ENCODE measurements around the gene ZNF32. TPM values are rescaled to one million over a fixed set of nuclear protein-coding genes. Genes with fewer than 3 reads are reported as not detected.
A peak's percentile ranks its signal among the peaks of the same experiment; 100 is the strongest.

The ZNF32 gene, protein sequence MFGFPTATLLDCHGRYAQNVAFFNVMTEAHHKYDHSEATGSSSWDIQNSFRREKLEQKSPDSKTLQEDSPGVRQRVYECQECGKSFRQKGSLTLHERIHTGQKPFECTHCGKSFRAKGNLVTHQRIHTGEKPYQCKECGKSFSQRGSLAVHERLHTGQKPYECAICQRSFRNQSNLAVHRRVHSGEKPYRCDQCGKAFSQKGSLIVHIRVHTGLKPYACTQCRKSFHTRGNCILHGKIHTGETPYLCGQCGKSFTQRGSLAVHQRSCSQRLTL
- polyA plus RNA-seq (ENCODE audit: insufficient read length in 4 of 4): 10 to 100 TPM; 55.6 to 73.4 (median 64.7) TPM

DNA sequence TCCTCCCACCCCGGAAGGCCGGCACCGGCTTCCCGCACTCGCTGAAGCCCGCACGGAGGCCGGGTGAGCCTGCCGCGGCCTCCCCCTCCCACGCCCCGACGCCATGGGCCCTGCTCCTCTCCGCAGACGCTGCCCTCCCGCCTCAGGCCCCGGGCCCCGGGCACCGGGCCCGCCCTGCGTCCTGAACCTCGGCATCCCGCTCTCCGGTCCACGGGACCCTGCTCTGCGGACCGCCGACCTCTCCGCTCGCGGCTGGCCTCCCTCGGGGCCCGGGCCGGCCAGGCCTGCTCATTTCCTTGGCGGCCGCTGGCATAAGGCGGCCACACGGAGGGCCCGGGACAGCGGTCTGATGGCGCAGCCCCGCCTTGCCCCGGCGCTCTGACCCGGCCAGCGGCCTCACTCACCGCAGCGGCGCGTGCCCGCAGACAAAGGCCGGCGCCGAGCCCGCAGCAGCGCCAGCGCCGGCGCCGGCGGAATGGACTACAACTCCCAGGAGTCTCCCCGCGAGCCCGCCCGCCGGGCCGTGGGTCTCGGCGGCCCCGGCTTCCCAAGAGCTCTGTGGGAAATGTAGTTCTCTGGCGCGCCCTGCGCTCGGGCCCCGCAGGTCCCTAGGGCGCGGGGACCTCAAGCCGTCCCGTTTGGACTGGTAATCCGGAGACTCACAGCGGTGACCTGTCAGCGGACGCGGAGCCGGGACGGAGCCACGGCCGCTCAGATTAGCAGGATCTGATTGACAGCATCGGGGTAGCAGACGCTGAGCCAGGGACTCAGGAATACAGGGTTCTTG is at the start of gene ZNF32:
ZNF32 (minus strand) TSS at position 484 of the 787 bp plus-strand sequence. CDS start 2,748 bp downstream, outside the sequence.
- peak in 3 of 4 donors; percentile 79 to 81 (median 79) for DNase-seq (ENCODE audit: low read depth in 4 of 4, low spot score in 2 of 4)

DNA sequence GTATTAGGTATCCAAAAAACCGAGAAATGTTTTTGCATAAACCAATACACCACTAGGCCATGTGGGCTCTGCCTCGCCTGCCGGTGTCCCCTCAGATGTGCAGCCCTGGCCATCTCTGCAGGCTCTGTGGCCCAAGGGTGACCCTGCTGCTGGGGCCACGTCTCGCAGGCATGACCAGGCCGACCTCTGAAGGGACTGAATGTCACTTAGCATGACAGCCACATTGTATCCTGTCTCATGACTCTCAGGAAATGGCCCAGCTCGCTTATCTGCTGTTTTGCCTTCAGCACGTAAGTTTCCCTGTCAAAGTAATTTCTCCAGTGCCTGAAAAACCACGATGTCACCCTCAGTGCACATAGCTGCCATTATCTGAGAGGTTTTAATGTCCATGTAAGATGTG is 49.5 kb upstream of the ZNF32 start:
- DNase-seq (ENCODE audit: low read depth in 4 of 4, low spot score in 2 of 4): no peak

DNA sequence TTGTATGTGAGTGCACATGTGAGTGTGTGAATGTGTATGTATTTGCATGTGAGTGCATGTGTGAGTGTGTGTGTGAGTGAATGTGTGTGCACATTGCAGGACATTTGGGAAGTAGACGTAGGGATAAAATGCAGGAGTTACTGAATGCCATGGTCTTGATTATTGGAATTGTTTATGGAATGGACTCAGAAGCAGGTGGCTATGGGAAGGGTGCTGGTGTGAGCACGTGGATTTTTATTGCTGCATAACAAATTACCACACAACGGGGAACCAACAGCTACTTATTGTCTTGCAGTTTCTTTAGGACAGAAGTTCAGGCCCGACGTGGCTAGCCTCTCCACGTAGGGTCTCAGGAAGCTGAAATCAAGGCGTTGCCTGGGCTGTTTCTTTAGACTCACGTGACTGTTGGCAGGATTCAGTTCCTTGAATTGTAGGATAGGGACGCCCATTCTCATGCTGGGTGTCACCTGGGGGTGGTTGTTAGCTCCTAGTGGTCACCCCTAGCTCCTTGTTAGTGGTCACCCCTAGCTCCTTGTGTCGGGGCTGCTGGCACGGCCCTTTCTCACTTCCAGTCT is 48.3 kb upstream of the ZNF32 start:
- DNase-seq (ENCODE audit: low read depth in 4 of 4, low spot score in 2 of 4): no peak

DNA sequence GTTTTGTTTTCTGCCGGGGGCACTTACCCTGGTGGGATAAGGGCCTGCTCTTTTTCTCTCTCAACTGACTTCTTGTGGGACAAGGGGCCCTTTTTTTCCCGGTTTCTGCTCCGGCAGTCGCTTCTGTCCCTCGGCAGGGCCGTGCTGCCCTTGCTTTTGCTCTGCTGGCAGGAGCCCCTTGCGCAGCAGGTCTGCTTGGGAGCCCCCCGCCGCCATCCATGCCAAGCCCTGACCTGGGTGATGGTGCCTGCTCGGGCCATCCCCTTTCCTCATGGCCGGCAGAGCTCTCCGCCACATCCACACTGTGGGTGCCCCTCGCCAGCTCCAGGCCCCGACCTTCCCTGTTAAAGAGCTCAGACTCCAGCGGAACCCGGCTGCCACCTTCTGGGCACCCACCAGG is 47.0 kb upstream of the ZNF32 start:
- no peak for DNase-seq (ENCODE audit: low read depth in 4 of 4, low spot score in 2 of 4)

DNA sequence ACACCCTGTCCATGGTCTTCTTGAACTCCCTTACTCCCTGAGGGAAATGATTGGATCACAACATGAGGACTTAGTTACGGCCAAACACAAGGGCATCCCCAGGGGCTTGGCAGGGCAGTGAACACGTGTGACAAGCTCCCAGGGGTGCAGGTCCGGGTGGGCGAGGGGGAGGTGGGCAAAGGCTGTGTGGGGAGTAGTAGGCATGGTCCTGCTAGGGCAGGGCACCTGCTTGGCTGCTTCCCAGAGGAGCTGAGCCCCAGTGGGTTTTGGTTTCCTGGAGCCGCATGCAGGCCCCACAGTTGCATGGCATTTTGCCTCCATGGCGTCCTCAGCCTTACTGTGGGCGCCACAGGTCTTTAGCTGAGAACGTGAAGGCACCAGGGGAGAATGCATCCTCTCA is 46.6 kb upstream of the ZNF32 start:
- no peak for DNase-seq (ENCODE audit: low read depth in 4 of 4, low spot score in 2 of 4)

DNA sequence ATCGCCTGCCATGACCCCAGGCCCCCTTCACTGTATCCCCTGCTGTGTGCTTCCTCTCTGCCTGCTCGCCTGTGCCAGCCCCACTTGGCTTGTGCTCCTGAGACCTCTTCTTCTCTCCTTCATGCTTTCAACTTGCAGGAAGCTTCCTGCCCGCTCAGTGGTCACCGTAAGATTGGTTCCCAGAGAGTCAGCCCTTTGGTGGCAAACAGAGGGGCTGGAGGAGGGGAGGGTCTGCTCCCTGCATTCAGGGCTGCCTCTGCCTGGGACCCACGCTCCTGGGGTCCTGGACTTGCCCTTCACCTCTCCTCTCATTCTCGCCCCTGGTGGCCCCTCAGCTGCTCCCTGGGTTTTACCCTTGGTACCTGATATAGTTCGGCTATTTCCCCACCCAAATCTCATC is 45.8 kb upstream of the ZNF32 start:
- no peak for DNase-seq (ENCODE audit: low read depth in 4 of 4, low spot score in 2 of 4)

DNA sequence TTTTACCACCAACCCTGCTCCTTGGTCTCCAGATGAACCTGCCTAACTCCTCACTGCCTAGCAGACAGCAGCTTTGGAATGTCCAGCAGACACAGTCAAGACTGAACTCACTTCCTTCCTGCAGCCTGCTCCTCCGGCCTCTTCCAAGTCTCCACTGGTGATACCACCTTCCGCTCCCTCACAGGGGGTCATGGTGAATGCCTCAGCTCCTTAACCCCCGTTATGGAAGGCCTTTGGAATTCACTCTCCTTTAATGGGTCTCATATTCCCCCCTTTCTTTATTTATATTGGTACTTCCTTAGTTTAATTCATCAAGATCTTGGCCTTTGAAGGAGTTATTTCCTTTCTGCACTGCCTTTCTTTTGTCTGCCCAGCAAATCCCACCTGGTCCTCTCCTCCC is 44.9 kb upstream of the ZNF32 start:
- DNase-seq (ENCODE audit: low read depth in 4 of 4, low spot score in 2 of 4): no peak

DNA sequence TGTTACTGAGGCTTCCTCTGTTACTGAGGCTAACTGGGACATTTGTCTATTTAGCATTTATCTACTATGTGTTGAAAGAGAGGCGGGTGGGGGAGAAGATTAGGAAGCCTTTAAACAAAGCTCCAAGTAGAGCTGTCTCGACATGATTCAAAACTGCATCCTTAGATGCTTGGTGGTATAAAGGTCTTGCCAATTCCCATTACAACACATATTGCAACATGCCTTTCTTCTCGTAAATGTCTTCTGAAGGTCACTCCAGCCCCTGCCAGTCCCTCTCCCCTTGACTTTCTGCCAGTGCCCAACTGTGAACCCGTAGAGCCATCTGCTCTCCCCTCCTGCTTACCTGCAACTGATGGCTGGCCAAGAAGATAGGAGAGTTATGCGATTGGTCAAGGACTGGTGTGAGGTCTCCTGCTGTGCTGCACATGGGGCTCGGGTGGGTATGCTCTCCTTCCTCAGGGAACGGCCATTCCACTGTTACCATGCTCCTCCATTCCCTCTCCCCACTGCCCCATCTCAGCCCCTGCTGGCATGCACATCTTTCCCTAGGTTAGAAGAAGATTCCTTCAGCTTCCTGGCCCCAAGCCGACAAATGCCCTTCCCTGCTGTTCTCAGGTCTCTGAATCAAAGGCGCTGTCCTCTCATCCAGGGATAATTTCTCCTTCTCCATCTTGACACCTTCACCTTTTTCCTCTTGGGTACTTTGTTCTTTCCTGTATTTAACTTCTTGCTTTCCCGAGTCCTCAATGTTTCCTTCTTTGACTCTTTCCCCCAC is 43.6 kb upstream of the ZNF32 start:
- no peak for DNase-seq (ENCODE audit: low read depth in 4 of 4, low spot score in 2 of 4)

DNA sequence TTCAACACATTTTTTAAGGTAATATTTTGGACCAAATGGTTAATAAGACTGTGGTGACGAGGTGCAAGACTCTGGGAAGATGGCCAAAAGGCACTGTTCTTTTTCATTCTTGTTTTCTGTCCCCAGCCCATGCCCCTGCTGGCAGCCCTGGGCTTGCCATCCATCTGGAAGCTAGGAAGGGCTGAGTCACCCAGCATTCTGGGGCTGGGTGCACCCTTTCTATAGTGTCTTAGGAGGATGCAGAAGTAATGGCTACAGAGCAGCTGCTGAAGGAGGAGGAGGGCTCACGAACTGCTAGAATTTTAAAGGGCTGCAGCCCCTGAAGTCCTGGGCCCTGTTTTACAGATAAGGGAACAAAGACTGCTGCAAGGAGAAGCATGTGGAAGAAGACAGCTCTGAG is 42.8 kb upstream of the ZNF32 start:
- no peak for DNase-seq (ENCODE audit: low read depth in 4 of 4, low spot score in 2 of 4)

DNA sequence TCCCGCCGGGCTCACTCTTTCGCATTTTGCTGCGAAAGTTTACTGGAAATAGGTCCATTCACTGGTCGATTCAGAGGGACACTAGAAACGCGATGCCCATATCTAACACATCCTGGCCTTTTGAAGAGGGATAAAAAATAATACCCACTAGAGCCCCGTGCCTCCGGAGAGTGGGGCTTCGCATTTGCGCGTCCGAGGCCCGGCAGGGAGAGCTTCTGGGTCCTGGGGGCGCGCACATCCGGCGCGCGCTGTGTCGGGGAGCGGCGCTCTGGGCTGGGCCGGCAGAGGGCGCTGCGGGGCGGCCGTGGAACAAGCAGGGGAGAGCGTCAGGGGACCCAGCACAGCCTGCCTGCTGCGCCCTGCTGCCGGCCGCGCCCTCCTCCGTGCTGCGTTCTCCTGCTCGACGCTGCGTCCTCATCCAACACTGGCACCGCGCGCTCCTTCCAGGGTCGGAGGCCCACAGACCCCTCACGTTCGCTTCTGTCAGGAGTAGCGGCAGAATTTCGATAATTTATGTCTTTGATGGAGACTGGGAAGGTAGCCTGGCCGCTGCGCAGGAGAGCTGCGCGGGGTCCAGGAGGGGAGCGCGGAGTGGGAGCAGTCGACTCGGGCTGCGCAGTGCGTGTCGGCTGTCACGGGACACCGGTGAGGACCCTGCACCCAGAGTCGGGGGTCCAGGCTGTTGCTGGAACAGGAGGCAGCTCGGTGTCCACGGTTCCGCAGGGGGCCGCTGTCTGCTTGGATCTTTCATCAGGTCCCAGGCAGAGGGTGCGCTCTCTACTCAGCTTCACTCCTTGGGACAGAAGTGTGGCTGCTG is 41.5 kb upstream of the ZNF32 start:
- DNase-seq (ENCODE audit: low read depth in 4 of 4, low spot score in 2 of 4): peak in 3 of 4 donors; percentile 77 to 82 (median 78)

DNA sequence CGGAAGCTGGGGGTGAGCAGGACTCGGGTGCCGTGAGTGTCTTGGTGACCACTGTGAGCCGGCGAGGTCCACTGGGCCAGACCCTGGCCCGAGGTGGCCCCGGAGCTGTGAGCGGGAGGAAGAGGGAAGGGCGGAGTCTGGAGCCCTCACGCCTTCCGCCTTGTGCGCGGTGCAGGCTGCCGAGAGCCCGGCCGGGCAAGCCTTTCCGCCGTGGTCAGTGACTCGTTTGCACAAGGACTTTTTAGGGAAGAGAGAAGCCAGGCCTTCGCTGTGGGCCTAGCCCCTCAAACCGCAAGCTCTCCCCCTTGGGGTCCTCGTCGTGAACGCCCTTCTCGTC is 40.9 kb upstream of the ZNF32 start:
- DNase-seq (ENCODE audit: low read depth in 4 of 4, low spot score in 2 of 4): no peak

DNA sequence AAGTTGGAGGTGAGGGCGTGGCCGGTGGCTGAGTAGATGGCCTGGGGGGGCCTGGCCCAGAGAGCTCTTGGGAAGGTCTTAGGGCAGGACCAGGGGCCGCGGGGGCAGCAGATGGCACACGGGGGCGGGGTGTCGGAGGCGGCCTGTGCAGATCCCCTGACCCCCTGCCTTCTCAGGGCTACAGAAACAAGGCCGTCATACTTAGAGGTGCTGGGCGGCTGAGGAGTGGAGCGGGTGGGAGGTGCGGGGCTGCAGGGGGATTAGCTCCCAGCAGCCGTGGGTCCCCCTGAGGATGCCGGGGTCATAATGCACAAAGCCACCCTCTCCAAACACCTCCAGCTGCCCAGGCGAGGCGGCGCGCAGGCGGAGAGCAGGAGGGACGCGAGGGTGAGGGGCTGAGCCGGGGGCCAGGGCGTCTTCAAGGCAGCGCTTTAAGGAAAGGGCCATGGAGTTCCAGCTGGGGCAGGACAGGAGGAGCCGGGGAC is 40.4 kb upstream of the ZNF32 start:
- DNase-seq (ENCODE audit: low read depth in 4 of 4, low spot score in 2 of 4): no peak

DNA sequence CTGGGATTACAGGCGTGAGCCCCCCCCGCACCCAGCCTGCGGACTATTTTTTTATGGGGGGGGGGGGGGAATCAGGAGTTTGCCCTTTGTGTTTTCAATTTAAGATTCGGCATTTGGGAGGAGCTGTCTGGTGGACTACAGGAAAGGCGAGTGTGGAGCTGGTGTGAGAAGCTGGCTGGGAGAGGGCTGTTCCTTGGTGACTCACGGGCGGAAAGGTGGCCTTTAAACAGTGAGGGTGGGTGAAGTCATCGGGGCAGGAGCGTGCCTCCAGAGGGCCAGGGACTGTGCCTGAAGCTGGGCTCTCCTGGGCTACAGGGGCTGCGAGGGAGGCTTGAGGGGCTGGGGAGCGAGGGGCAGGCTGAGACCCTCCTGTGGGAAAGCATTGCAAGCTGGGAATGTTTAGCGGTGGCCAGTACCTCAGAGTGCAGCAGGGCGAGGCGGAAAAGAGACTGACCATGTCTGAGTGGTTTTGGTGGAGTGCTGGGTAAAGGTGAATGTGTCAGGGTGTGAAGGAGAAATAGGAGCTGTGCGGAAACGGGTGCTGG is 39.7 kb upstream of the ZNF32 start:
- no peak for DNase-seq (ENCODE audit: low read depth in 4 of 4, low spot score in 2 of 4)

DNA sequence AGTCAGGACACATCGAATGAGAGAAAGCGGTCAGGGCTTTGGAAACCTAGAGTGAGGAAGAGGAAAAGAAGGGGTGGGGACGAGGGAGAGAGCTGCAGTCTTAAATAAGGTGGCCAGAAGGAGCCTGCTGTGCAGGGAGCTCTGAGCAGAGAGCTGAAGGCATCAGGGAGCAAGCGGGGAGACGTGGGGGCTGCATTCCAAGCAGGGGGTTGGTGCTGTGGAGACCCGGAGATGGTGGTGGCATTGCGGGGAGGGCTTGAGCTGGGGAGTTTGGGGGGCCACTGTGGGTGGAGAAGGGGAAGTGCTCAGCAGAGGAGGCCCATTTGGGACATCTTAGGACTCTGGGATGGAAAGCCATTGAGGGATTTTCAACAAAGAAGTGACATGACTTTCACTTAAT is 38.7 kb upstream of the ZNF32 start:
- no peak for DNase-seq (ENCODE audit: low read depth in 4 of 4, low spot score in 2 of 4)

DNA sequence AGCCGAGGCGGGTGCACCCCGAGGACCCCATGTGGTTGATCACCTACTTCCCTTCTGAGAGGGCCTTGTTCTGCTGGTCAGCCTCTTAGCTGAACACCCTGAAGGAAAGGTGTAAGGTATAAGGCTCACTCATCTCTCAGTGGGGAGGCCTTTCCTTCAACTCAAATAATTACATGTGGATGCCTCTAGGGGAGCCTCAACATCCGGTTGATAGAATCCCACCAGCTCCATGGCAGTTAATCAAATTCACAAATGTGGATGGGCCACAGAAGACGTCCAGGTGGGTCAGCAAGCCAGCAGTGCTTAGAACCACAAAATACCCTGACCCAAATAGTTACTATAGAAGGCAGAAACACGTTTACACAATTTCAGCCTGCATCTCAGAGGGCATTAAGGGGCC is 37.7 kb upstream of the ZNF32 start:
- DNase-seq (ENCODE audit: low read depth in 4 of 4, low spot score in 2 of 4): no peak

DNA sequence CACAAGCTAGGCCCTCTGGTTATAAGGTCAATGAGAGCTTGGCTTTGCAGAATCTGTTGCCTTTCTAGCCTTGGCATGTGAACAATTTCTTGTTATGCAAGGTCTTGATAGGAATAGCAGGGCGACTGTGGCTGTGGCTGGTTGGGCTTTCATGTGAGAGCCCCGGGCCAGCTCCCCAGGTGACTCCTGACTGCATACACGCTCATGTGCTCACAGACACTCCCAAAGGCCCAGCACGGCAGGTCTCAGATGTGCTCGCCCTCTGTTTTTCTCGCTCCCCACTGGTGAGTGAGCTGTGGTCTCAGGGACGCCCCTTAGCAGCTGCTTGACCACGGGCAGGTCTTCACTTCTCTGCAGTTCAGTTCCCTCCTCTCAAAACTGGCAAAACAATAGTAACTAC is 37.1 kb upstream of the ZNF32 start:
- DNase-seq (ENCODE audit: low read depth in 4 of 4, low spot score in 2 of 4): no peak

DNA sequence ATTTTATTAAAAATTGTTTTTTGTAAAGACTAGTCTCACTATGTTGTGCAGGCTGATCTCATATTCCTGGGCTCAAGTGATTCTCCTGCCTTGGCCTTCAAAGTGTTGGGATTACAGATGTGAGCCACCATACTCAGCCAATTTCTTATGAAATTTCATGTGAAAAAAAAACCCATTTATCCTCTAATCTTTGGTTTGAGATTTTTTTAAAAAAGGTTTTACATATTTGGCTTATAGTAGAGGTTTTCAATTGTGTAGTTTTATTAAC is 35.5 kb upstream of the ZNF32 start:
- DNase-seq (ENCODE audit: low read depth in 4 of 4, low spot score in 2 of 4): no peak

DNA sequence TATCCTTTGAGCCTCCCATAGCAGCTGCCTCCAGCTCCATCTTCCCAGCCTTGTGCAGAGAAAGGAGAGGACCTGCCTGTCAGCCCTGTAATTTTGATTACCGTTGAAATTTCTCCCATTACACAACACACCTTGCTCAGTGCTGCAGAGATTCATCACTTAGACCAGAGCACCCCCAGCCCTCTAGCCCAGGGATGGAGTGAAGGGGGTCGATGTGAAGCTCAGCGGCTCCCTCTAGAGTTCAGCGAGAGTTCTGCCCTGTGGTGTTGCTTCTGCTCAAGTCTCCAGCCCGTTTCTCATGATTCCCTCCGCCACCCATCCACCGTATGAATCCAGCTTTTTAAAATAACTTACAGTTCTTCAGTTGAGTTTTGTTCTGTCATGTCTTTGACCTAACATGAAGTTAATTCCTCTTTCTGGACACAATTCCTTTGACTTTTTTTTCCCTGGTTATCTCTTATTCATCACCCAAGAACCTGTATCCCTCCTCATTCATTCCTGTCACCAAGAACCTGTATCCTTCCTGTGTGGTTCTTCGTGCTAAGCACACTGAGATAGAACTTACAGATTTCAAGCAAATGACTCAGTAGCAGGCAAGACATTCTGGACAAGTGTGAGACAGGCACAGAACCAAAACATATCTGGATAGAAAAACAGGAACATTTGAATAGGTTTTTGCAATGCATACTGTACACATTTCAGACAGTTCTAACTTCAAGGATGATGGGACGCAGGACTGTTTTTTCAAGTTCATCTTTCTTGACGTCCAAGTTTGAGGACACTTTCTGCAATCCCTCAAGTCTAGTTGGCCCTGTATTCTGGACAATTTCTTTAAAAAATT is 35.0 kb upstream of the ZNF32 start:
- DNase-seq (ENCODE audit: low read depth in 4 of 4, low spot score in 2 of 4): no peak

DNA sequence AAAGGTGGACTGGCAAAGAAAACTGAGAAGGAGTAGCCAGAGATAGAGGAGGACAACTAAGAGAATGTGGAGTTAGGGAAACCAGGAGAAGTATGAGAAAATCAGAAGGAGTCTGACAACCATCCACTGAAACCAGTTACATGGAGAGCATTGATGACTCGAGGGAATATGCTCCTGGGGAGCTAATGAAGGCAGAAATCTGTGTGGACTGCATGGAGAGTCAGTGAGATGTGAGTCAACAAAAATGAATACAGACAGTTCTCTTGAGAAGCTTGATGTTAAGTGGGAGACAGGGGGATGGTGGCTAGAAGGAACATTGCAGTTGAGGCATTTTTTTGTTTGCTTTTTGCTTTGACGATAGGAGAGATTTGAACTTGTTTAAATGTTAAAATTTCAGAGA is 34.3 kb upstream of the ZNF32 start:
- no peak for DNase-seq (ENCODE audit: low read depth in 4 of 4, low spot score in 2 of 4)

Measured in left renal cortex interstitium (tissue), 4 donors.